Mesothelial cell of epicardium (in vitro differentiated cells): ENCODE measurements around the gene TUBA8. TPM values are rescaled to one million over a fixed set of nuclear protein-coding genes. Genes with fewer than 3 reads are reported as not detected.

Experiments
- DNase-seq, 2 experiments: peaks; one replicate each; pipeline ENCODE4 v3.0.0; 2021; ENCODE audit warnings: low spot score in 2 of 2; ENCODE audit not compliant: unreplicated experiment in 2 of 2
- H3K27ac Mint-ChIP-seq: 2 replicates; pipeline ENCODE4 v1.8.0; 2021; ENCODE audit warnings: mixed read lengths
- H3K27me3 Mint-ChIP-seq: 2 replicates; pipeline ENCODE4 v1.8.0; 2021; ENCODE audit warnings: low read depth, mixed read lengths
- H3K36me3 Mint-ChIP-seq: 2 replicates; pipeline ENCODE4 v1.8.0; 2021; ENCODE audit warnings: mixed read lengths
- H3K4me1 Mint-ChIP-seq: 2 replicates; pipeline ENCODE4 v1.8.0; 2021; ENCODE audit warnings: mixed read lengths
- H3K4me3 Mint-ChIP-seq: 2 replicates; pipeline ENCODE4 v1.8.0; 2021; ENCODE audit warnings: mild to moderate bottlenecking, moderate library complexity, mixed read lengths
- H3K9me3 Mint-ChIP-seq: 2 replicates; pipeline ENCODE4 v1.8.0; 2021; ENCODE audit warnings: mixed read lengths
- CTCF ChIP-seq: fragments of 200-600 bp; sonication (generic); IDR thresholded peaks from one replicate; pipeline ENCODE4 v1.5.0; 2021; ENCODE audit warnings: antibody characterized with exemption; ENCODE audit not compliant: unreplicated experiment
- total RNA-seq: library from RNA; stranded (reverse); gene quantifications from 3 replicates; pipeline ENCODE4 v1.2.1, GENCODE V29; 2021

The TUBA8 gene
- total RNA-seq, 1 donor from 2014 or later: 2.9 TPM

- Mint-ChIP-seq H3K4me1 (peaks cover 9% of the 10 kb centered on the region), H3K9me3 (no peaks in the 10 kb centered on the region), H3K27me3 (peaks cover 8% of the 10 kb centered on the region), H3K36me3 (no peaks in the 10 kb centered on the region), H3K27ac (no peak overlapping the region), H3K4me3 (no peak overlapping the region)
- DNase-seq: no peak
- no peak for TF ChIP-seq CTCF
These were observed 44.3 kb upstream of the TUBA8 start for GRCh38 chr22:18066181-18066859.

- no peak for TF ChIP-seq CTCF
These were observed 43.5 kb upstream of the TUBA8 start for GRCh38 chr22:18067121-18067520.

GRCh38 chr22:18067548-18068341, 42.9 kb upstream of the TUBA8 start:
- H3K4me1 Mint-ChIP-seq: peaks cover 9% of the 10 kb centered on the region
- no peak overlapping the region for H3K4me3 Mint-ChIP-seq
- no peaks in the 10 kb centered on the region for H3K36me3 Mint-ChIP-seq
- no peak for TF ChIP-seq CTCF
- H3K27me3 Mint-ChIP-seq: peaks cover 8% of the 10 kb centered on the region
- H3K9me3 Mint-ChIP-seq: no peaks in the 10 kb centered on the region
- H3K27ac Mint-ChIP-seq: no peak overlapping the region
- DNase-seq: no peak

More at GRCh38 chr22:18067121-18067520, 43.5 kb upstream of the TUBA8 start:
- H3K27me3 Mint-ChIP-seq: peaks cover 8% of the 10 kb centered on the region
- DNase-seq: no peak
- H3K27ac Mint-ChIP-seq: no peak overlapping the region
- H3K9me3 Mint-ChIP-seq: no peaks in the 10 kb centered on the region
- no peak overlapping the region for H3K4me3 Mint-ChIP-seq
- H3K36me3 Mint-ChIP-seq: no peaks in the 10 kb centered on the region
- peaks cover 9% of the 10 kb centered on the region for H3K4me1 Mint-ChIP-seq

- no peak for DNase-seq
- Mint-ChIP-seq H3K27me3 (peaks cover 8% of the 10 kb centered on the region), H3K4me3 (no peak overlapping the region), H3K27ac (no peak overlapping the region), H3K4me1 (peaks cover 9% of the 10 kb centered on the region), H3K9me3 (no peaks in the 10 kb centered on the region), H3K36me3 (no peaks in the 10 kb centered on the region)
- TF ChIP-seq CTCF: no peak
These were observed 42.1 kb upstream of the TUBA8 start for GRCh38 chr22:18068381-18068988.

GRCh38 chr22:18069041-18069440, 41.6 kb upstream of the TUBA8 start:
- Mint-ChIP-seq H3K27me3 (peaks cover 8% of the 10 kb centered on the region), H3K36me3 (no peaks in the 10 kb centered on the region), H3K27ac (no peak overlapping the region), H3K9me3 (no peaks in the 10 kb centered on the region), H3K4me1 (peaks cover 9% of the 10 kb centered on the region), H3K4me3 (no peak overlapping the region)
- no peak for TF ChIP-seq CTCF
- no peak for DNase-seq
